H1 (cell line): Measurements from ENCODE around the gene NEGR1. TPM values are rescaled to one million over a fixed set of nuclear protein-coding genes. Genes with fewer than 3 reads are reported as not detected.

Experiments
- CTCF ChIA-PET: fragments of 300-600 bp; sonication (Branson Sonifier 250); formaldehyde crosslinking; loops from one replicate; lab custom pipeline; 2021; ENCODE audit not compliant: partially characterized antibody; lab: Charles Lee
- POLR2A ChIA-PET: fragments of 300-600 bp; sonication (Branson Sonifier 250); formaldehyde crosslinking; loops from one replicate; lab custom pipeline; 2021; ENCODE audit warnings: inconsistent platforms; ENCODE audit not compliant: partially characterized antibody; lab: Charles Lee
- DNase-seq, 2 experiments: peaks; one replicate each; pipeline versions ENCODE4 v3.0.0 to v3.0.0-alpha.2; 2010 to 2022; ENCODE audit warnings: low spot score in 2 of 2, low read depth in 1 of 2, mixed read lengths in 1 of 2
- FAIRE-seq: peaks from 2 replicates; lab custom pipeline; 2011; peaks lifted over from hg19 to GRCh38; lab: Jason Lieb, UNC
- H2AFZ ChIP-seq: 2 replicates; pipeline ENCODE4 v1.8.1; 2012; ENCODE audit warnings: low read length, inconsistent platforms
- H2AK5ac ChIP-seq: 2 replicates; pipeline ENCODE4 v1.6.1; 2013; ENCODE audit warnings: low read depth, low read length
- H2BK120ac ChIP-seq: replicated peaks from 2 replicates; pipeline ENCODE3; 2013; ENCODE audit warnings: low read depth, low read length, inconsistent platforms
- H2BK12ac ChIP-seq: 2 replicates; pipeline ENCODE4 v1.6.1; 2013; ENCODE audit warnings: low read depth, low read length
- H2BK15ac ChIP-seq: 2 replicates; pipeline ENCODE4 v1.6.1; 2013; ENCODE audit warnings: low read length
- H2BK20ac ChIP-seq: 2 replicates; pipeline ENCODE4 v1.6.1; 2013; ENCODE audit warnings: low read length
- H2BK5ac ChIP-seq: 2 replicates; pipeline ENCODE4 v1.6.1; 2013; ENCODE audit warnings: low read depth, low read length
- H3K14ac ChIP-seq: 2 replicates; pipeline ENCODE4 v1.6.1; 2013; ENCODE audit warnings: inconsistent platforms; ENCODE audit not compliant: insufficient read length
- H3K18ac ChIP-seq: 2 replicates; pipeline ENCODE4 v1.6.1; 2013; ENCODE audit warnings: low read length; ENCODE audit errors: extremely low read depth
- H3K23ac ChIP-seq: 2 replicates; pipeline ENCODE4 v1.6.1; 2013; ENCODE audit warnings: inconsistent platforms; ENCODE audit not compliant: insufficient read length
- H3K23me2 ChIP-seq: 2 replicates; pipeline ENCODE4 v1.6.1; 2013; ENCODE audit warnings: low read depth, low read length
- H3K27ac ChIP-seq: 2 replicates; pipeline ENCODE4 v1.6.1; 2011; ENCODE audit warnings: low read depth, low read length, inconsistent platforms
- H3K27me3 ChIP-seq, 4 experiments: replicated peaks in 1 of 4; 1 replicate in 1 of 4; 2 replicates in 3 of 4; pipeline versions ENCODE4 v1.6.1 to v1.8.1; 2011 to 2013; ENCODE audit warnings: low read length in 3 of 4, mild to moderate bottlenecking in 3 of 4, inconsistent platforms in 2 of 4, mixed read lengths in 2 of 4, moderate library complexity in 1 of 4; ENCODE audit not compliant: control insufficient read depth in 3 of 4, insufficient read depth in 3 of 4; ENCODE audit errors: extremely low read depth in 1 of 4
- H3K36me3 ChIP-seq, 4 experiments: 2 replicates each; pipeline versions ENCODE4 v1.6.1 to v1.8.1; 2011 to 2013; ENCODE audit warnings: mild to moderate bottlenecking in 4 of 4, low read length in 3 of 4, moderate library complexity in 2 of 4, control low read depth in 1 of 4, inconsistent platforms in 1 of 4; ENCODE audit not compliant: insufficient read depth in 4 of 4, control insufficient read depth in 2 of 4
- H3K4ac ChIP-seq: replicated peaks from 2 replicates; pipeline ENCODE3; 2013; ENCODE audit warnings: low read length, low read depth, mixed read lengths, inconsistent platforms; ENCODE audit not compliant: insufficient read length
- H3K4me1 ChIP-seq, 4 experiments: replicated peaks in 1 of 4; 1 replicate in 1 of 4; 2 replicates in 3 of 4; pipeline versions ENCODE4 v1.6.1 to v1.8.1; 2011 to 2013; ENCODE audit warnings: low read length in 3 of 4, inconsistent platforms in 2 of 4, mixed read lengths in 1 of 4; ENCODE audit not compliant: insufficient read depth in 4 of 4, control insufficient read depth in 3 of 4
- H3K4me2 ChIP-seq, 2 experiments: 2 replicates each; pipeline versions ENCODE4 v1.6.1 to v1.8.1; 2011 to 2013; ENCODE audit warnings: low read depth in 2 of 2, low read length in 2 of 2, control low read depth in 1 of 2, inconsistent platforms in 1 of 2, mild to moderate bottlenecking in 1 of 2; ENCODE audit not compliant: insufficient read depth in 1 of 2
- H3K4me3 ChIP-seq, 4 experiments: fragments of 200-600, 300-600 bp in 1 of 4; sonication (generic), shearing (Covaris generic), sonication (Bioruptor Twin) in 1 of 4; 2 replicates each; pipeline versions ENCODE4 v1.5.1 to v1.8.1; 2011 to 2016; ENCODE audit warnings: low read length in 4 of 4, low read depth in 3 of 4, control low read depth in 2 of 4, inconsistent platforms in 2 of 4, mild to moderate bottlenecking in 2 of 4, mixed read lengths in 1 of 4, moderate library complexity in 1 of 4; ENCODE audit not compliant: insufficient read depth in 2 of 4; ENCODE audit errors: extremely low read depth in 1 of 4
- H3K56ac ChIP-seq: replicated peaks from 2 replicates; pipeline ENCODE3; 2013; ENCODE audit warnings: low read depth, mild to moderate bottlenecking, mixed read lengths, low read length, inconsistent platforms; ENCODE audit not compliant: insufficient read length
- H3K79me1 ChIP-seq: 2 replicates; pipeline ENCODE4 v1.6.1; 2013; ENCODE audit warnings: low read depth, low read length, control low read depth
- H3K79me2 ChIP-seq, 2 experiments: 2 replicates each; pipeline versions ENCODE4 v1.6.1 to v1.8.1; 2012 to 2013; ENCODE audit warnings: low read length in 2 of 2, mild to moderate bottlenecking in 2 of 2, inconsistent platforms in 1 of 2; ENCODE audit not compliant: insufficient read depth in 2 of 2, control insufficient read depth in 1 of 2
- H3K9ac ChIP-seq, 4 experiments: replicated peaks in 1 of 4; 1 replicate in 1 of 4; 2 replicates in 3 of 4; pipeline versions ENCODE4 v1.6.1 to v1.8.1; 2011 to 2013; ENCODE audit warnings: low read depth in 3 of 4, low read length in 3 of 4, control low read depth in 2 of 4, mild to moderate bottlenecking in 2 of 4, moderate library complexity in 2 of 4, inconsistent platforms in 1 of 4; ENCODE audit errors: extremely low read depth in 1 of 4
- H3K9me3 ChIP-seq, 2 experiments: 2 replicates each; pipeline versions ENCODE4 v1.6.1 to v1.8.1; 2012 to 2013; ENCODE audit warnings: mild to moderate bottlenecking in 2 of 2, moderate library complexity in 2 of 2, control low read depth in 1 of 2, inconsistent platforms in 1 of 2, low read depth in 1 of 2, low read length in 1 of 2, mixed read lengths in 1 of 2; ENCODE audit not compliant: insufficient read depth in 2 of 2
- H4K20me1 ChIP-seq, 2 experiments: replicated peaks in 1 of 2; 2 replicates each; pipeline versions ENCODE3 to v1.8.1; 2011 to 2013; ENCODE audit warnings: inconsistent platforms in 2 of 2, low read length in 2 of 2, mild to moderate bottlenecking in 1 of 2; ENCODE audit not compliant: insufficient read depth in 2 of 2, control insufficient read depth in 1 of 2
- H4K5ac ChIP-seq: 2 replicates; pipeline ENCODE4 v1.6.1; 2013; ENCODE audit warnings: low read length, low read depth, mixed read lengths, inconsistent platforms; ENCODE audit not compliant: insufficient read length
- H4K8ac ChIP-seq: 2 replicates; pipeline ENCODE4 v1.8.0; 2013; ENCODE audit warnings: mild to moderate bottlenecking, moderate library complexity, low read length, inconsistent platforms; ENCODE audit not compliant: insufficient read depth; ENCODE audit errors: extremely low read depth
- H4K91ac ChIP-seq: replicated peaks from 2 replicates; pipeline ENCODE3; 2013; ENCODE audit warnings: low read length, mixed read lengths, inconsistent platforms; ENCODE audit not compliant: insufficient read length
- CBX5 ChIP-seq: fragments of 300-800, 300-1000 bp; sonication (generic); IDR thresholded peaks from 2 replicates; pipeline ENCODE4 v1.7.1; 2016; ENCODE audit warnings: antibody characterized with exemption, low read length, low read depth
- CEBPB ChIP-seq: IDR thresholded peaks from 2 replicates; pipeline ENCODE4 v1.6.1; 2012; ENCODE audit warnings: low read depth, low read length
- CHD2 ChIP-seq: IDR thresholded peaks from 2 replicates; pipeline ENCODE4 v1.6.1; 2012; ENCODE audit warnings: low read length, improper control_type of control experiment
- FOSL1 ChIP-seq: IDR thresholded peaks from 2 replicates; pipeline ENCODE4 v1.6.1; 2011; ENCODE audit warnings: mild to moderate bottlenecking, low read depth, low read length, moderate library complexity; ENCODE audit not compliant: insufficient read depth
- JUND ChIP-seq: IDR thresholded peaks from 2 replicates; pipeline ENCODE4 v1.6.1; 2011; ENCODE audit warnings: mild to moderate bottlenecking, improper control_type of control experiment, low read length
- NRF1 ChIP-seq: IDR thresholded peaks from 2 replicates; pipeline ENCODE4 v1.6.1; 2011; ENCODE audit warnings: mild to moderate bottlenecking, low read depth, low read length, improper control_type of control experiment
- RAD21 ChIP-seq, 2 experiments: IDR thresholded peaks in 1 of 2; conservative IDR thresholded peaks in 1 of 2; 2 replicates each; pipeline ENCODE4 v1.6.1; 2011; ENCODE audit warnings: low read depth in 2 of 2, low read length in 2 of 2, improper control_type of control experiment in 1 of 2, inconsistent platforms in 1 of 2, mild to moderate bottlenecking in 1 of 2, moderate library complexity in 1 of 2
- RNF2 ChIP-seq: fragments of 200-900, 300-1000 bp; sonication (generic); IDR thresholded peaks from 2 replicates; pipeline ENCODE4 v1.7.1; 2016; ENCODE audit warnings: borderline replicate concordance, low read depth, mild to moderate bottlenecking, antibody characterized with exemption, low read length; ENCODE audit not compliant: poor library complexity, severe bottlenecking; ENCODE audit errors: missing control alignments
- SP2 ChIP-seq: IDR thresholded peaks from 2 replicates; pipeline ENCODE4 v1.6.1; 2012; ENCODE audit warnings: mild to moderate bottlenecking, low read length, inconsistent platforms
- YY1 ChIP-seq: IDR thresholded peaks from 2 replicates; pipeline ENCODE4 v1.6.1; 2011; ENCODE audit warnings: low read depth, mild to moderate bottlenecking, low read length
- ZNF274 ChIP-seq: IDR thresholded peaks from 2 replicates; pipeline ENCODE4 v1.7.0; 2012; ENCODE audit warnings: low read length, borderline replicate concordance; ENCODE audit errors: extremely low read depth
- WGBS, 2 experiments: shearing (Covaris generic) in 1 of 2; methylation state at CpG; one replicate each; pipeline versions ENCODE4 v1.1.6 to v1.1.7; 2013 to 2015; ENCODE audit warnings: low lambda C conversion rate in 2 of 2, mixed read lengths in 2 of 2, inconsistent platforms in 1 of 2, low coverage in 1 of 2, missing lambda C conversion rate in 1 of 2; ENCODE audit not compliant: insufficient replicate concordance in 2 of 2, insufficient coverage in 1 of 2, insufficient read length in 1 of 2; ENCODE audit errors: extremely low coverage in 1 of 2, missing lambda C conversion rate in 1 of 2; 5-methylcytosine and 5-hydroxymethylcytosine counted together
- polyA plus RNA-seq, 7 experiments: library from polyadenylated mRNA; depleted of rRNA in 3 of 7; stranded (reverse) in 5 of 7; unstranded in 2 of 7; fragments of >200 nt in 5 of 7; fragments of 200-250 nt in 2 of 7; gene quantifications; 1 replicate in 5 of 7; 2 replicates in 1 of 7; 4 replicates in 1 of 7; pipeline versions ENCODE4 v1.2.1 to v1.2.3, GENCODE V29; 2011 to 2013; ENCODE audit warnings: missing spikeins in 2 of 7, mixed read lengths in 2 of 7
- total RNA-seq: library from RNA; stranded (reverse); fragmentation: NEBNext Ultra II Directional; extraction: Animal tissue kit (Norgen Biotek cat#: 25700); gene quantifications from 2 replicates; pipeline ENCODE4 v1.2.1, GENCODE V29; 2021
- TF ChIP-seq, protein P1 (sequence below): IDR thresholded peaks from 2 replicates; pipeline ENCODE4 v1.6.1; 2012; ENCODE audit warnings: inconsistent platforms
- TF ChIP-seq, protein P2 (sequence below): IDR thresholded peaks from 2 replicates; pipeline ENCODE4 v1.6.1; 2012; ENCODE audit warnings: low read length, inconsistent platforms

Gene NEGR1
- total and polyA plus RNA-seq, 2 of the 8 experiments (the other 6 are each of a cell fraction or from before 2014, with no cell fraction given): 0.71 to 1.3 TPM

DNA sequence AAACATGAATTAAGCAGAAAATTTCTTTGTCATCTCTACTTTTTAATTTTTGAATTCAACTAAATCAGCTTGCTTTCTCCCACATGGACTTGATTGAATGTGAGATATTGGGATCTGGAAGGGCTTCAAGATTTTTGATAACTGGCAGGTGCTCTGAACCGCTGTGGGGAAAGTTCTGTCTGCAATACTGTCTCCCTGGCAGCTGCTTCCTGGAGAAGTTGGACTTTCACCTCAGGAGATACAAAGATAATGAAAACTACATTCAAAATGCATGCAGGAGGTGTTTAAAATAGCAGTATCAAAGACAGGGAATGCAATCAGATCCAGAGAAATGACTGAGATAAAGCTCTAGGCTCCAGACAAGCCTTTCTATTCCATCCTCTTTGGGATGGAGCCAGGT, 338.3 kb downstream of the NEGR1 start:
- no peak overlapping the region for H2BK15ac ChIP-seq
- H3K9me3 ChIP-seq: no peaks in the 10 kb centered on the region
- CTCF ChIA-PET: interaction anchor here (0.5 to 1.0 kb wide), 2 partner anchors 20 to 997 kb away, joined by 3 to 7 read pairs; no protein-coding TSS in a partner anchor
- no peaks in the 10 kb centered on the region for H3K79me2 ChIP-seq
- H3K14ac ChIP-seq: no peak overlapping the region
- no peak overlapping the region for H3K23ac ChIP-seq
- no peak overlapping the region for H2BK12ac ChIP-seq
- H2BK20ac ChIP-seq: no peak overlapping the region
- POLR2A ChIA-PET: no interaction called here
- H3K9ac ChIP-seq: no peak overlapping the region
- H2BK120ac ChIP-seq: no peak overlapping the region
- no peak overlapping the region for H4K5ac ChIP-seq
- no peak overlapping the region for H4K8ac ChIP-seq
- no peaks in the 10 kb centered on the region for H3K23me2 ChIP-seq
- H2AK5ac ChIP-seq: no peak overlapping the region
- no peak overlapping the region for H2BK5ac ChIP-seq
- no peak overlapping the region for H3K56ac ChIP-seq
- H3K4me2 ChIP-seq: no peak overlapping the region
- H3K4ac ChIP-seq: no peak overlapping the region
- no peak overlapping the region for H4K91ac ChIP-seq
- DNase-seq (no peak), FAIRE-seq (no peak)
- no peaks in the 10 kb centered on the region for H4K20me1 ChIP-seq
- H3K18ac ChIP-seq: no peak overlapping the region
- H3K4me3 ChIP-seq: no peak overlapping the region
- no peak overlapping the region for H3K27ac ChIP-seq
- WGBS, 2 experiments: 100% methylated on average over 1 of the region's 1 CpG; no CpG with 5 or more reads in 1 of the 2 experiments
- no peaks in the 10 kb centered on the region for H3K36me3 ChIP-seq
- H3K4me1 ChIP-seq: no peaks in the 10 kb centered on the region
- H3K79me1 ChIP-seq: no peaks in the 10 kb centered on the region
- no peak overlapping the region for H2AFZ ChIP-seq
- H3K27me3 ChIP-seq: no peaks in the 10 kb centered on the region
- TF ChIP-seq, protein P1, sequence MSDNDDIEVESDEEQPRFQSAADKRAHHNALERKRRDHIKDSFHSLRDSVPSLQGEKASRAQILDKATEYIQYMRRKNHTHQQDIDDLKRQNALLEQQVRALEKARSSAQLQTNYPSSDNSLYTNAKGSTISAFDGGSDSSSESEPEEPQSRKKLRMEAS: no peak
- TF ChIP-seq YY1 (no peak), SP2 (no peak), NRF1 (no peak), CBX5 (no peak), CEBPB (no peak), RAD21 (IDR thresholded peaks at IDR 0.05 in 1 of 2, conservative IDR thresholded peaks at IDR 0.05 in 1 of 2; ENCODE audit: low read depth in 2 of 2, low read length in 2 of 2) (no peak), FOSL1 (no peak), CHD2 (no peak), ZNF274 (no peak), RNF2 (no peak), JUND (no peak)
- TF ChIP-seq, protein P2, sequence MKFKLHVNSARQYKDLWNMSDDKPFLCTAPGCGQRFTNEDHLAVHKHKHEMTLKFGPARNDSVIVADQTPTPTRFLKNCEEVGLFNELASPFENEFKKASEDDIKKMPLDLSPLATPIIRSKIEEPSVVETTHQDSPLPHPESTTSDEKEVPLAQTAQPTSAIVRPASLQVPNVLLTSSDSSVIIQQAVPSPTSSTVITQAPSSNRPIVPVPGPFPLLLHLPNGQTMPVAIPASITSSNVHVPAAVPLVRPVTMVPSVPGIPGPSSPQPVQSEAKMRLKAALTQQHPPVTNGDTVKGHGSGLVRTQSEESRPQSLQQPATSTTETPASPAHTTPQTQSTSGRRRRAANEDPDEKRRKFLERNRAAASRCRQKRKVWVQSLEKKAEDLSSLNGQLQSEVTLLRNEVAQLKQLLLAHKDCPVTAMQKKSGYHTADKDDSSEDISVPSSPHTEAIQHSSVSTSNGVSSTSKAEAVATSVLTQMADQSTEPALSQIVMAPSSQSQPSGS: no peak
